ENCODE results near the gene PGF.
"Not testable (repeated sequence)": the region's sequence is repeated elsewhere in the genome, so short reads cannot be mapped to it uniquely, and the experiment has no call there.

PGF gene

GRCh38 chr14:74955229-74956026, at the start of gene PGF:
TSS of gene PGF (minus strand) at chr14:74955597. CDS start at chr14:74955242, 355 bp downstream.
- no peak for DNase-seq (ENCODE audit: low read depth in 2 of 2)

- no peak for DNase-seq (ENCODE audit: low read depth in 2 of 2)
Measured at GRCh38 chr14:75003250-75004027, 48.0 kb upstream of the PGF start.

- DNase-seq (ENCODE audit: low read depth in 2 of 2), result peak; percentile 98
Measured at GRCh38 chr14:75002392-75003249, 47.2 kb upstream of the PGF start, which contains the start of gene EIF2B2. TSS of gene EIF2B2 (plus strand) at chr14:75002921. CDS start at chr14:75002991, 70 bp downstream.

- no peak for DNase-seq (ENCODE audit: low read depth in 2 of 2)
Measured at GRCh38 chr14:75001899-75002298, 46.5 kb upstream of the PGF start.

- DNase-seq (ENCODE audit: low read depth in 2 of 2), result no peak
Measured at GRCh38 chr14:75001261-75001660, 45.9 kb upstream of the PGF start.

- DNase-seq (ENCODE audit: low read depth in 2 of 2), result not testable (repeated sequence)
Measured at GRCh38 chr14:74995781-74996180, 40.4 kb upstream of the PGF start.

- DNase-seq (ENCODE audit: low read depth in 2 of 2), result not testable (repeated sequence)
Measured at GRCh38 chr14:74994182-74994581, 38.8 kb upstream of the PGF start.

- no peak for DNase-seq (ENCODE audit: low read depth in 2 of 2)
Measured at GRCh38 chr14:74988993-74989392, 33.6 kb upstream of the PGF start.

GRCh38 chr14:74988131-74988530, 32.7 kb upstream of the PGF start:
- DNase-seq (ENCODE audit: low read depth in 2 of 2), result no peak

- no peak for DNase-seq (ENCODE audit: low read depth in 2 of 2)
Measured at GRCh38 chr14:74985806-74986205, 30.4 kb upstream of the PGF start.

GRCh38 chr14:74985028-74985310, 29.6 kb upstream of the PGF start:
- no peak for DNase-seq (ENCODE audit: low read depth in 2 of 2)

GRCh38 chr14:74984236-74985027, 29.0 kb upstream of the PGF start:
- no peak for DNase-seq (ENCODE audit: low read depth in 2 of 2)

- DNase-seq (ENCODE audit: low read depth in 2 of 2), result no peak
Measured at GRCh38 chr14:74983343-74983742, 27.9 kb upstream of the PGF start.

GRCh38 chr14:74982661-74983060, 27.3 kb upstream of the PGF start:
- no peak for DNase-seq (ENCODE audit: low read depth in 2 of 2)

- no peak for DNase-seq (ENCODE audit: low read depth in 2 of 2)
Measured at GRCh38 chr14:74981833-74982232, 26.4 kb upstream of the PGF start.

- no peak for DNase-seq (ENCODE audit: low read depth in 2 of 2)
Measured at GRCh38 chr14:74981462-74981782, 26.0 kb upstream of the PGF start.

- no peak for DNase-seq (ENCODE audit: low read depth in 2 of 2)
Measured at GRCh38 chr14:74980731-74981461, 25.5 kb upstream of the PGF start.

GRCh38 chr14:74980398-74980730, 25.0 kb upstream of the PGF start:
- no peak for DNase-seq (ENCODE audit: low read depth in 2 of 2)

- DNase-seq (ENCODE audit: low read depth in 2 of 2), result no peak
Measured at GRCh38 chr14:74979442-74980397, 24.3 kb upstream of the PGF start.

GRCh38 chr14:74979029-74979428, 23.6 kb upstream of the PGF start:
- DNase-seq (ENCODE audit: low read depth in 2 of 2), result no peak

Measured in activated CD8-positive, alpha-beta memory T cell treated with anti-CD3 and anti-CD28 coated beads for 4 hours (primary cell).